ENCODE measurements around the gene RPL26. TPM values are rescaled to one million over a fixed set of nuclear protein-coding genes. Genes with fewer than 3 reads are reported as not detected.
A peak's percentile ranks its signal among the peaks of the same experiment; 100 is the strongest.

Gene RPL26
- total and polyA plus RNA-seq, 2 donors (not counting 1 experiment from before 2014, with no cell fraction given), result 2,684 to 4,449 TPM

GRCh38 chr17:8382880-8383142 is 182 bp downstream of the RPL26 start:
- POLR2A ChIA-PET, result no interaction called here
- TF ChIP-seq EZH2 (IDR thresholded peaks at IDR 0.05; ENCODE audit: borderline replicate concordance, insufficient read depth, low read depth, low read length, poor library complexity, severe bottlenecking), result no peak
- TF ChIP-seq CTCF (IDR thresholded peaks at IDR 0.05), result no peak

GRCh38 chr17:8382052-8382879 is 727 bp downstream of the RPL26 start:
- Histone ChIP-seq H3K9me3 (ENCODE audit: control extremely low read depth in 1 of 3, control insufficient read depth in 2 of 3, insufficient read depth in 1 of 3, low read length in 2 of 3) (no peaks in the 10 kb centered on the region), H3K4me3 (ENCODE audit: control extremely low read depth in 1 of 5, extremely low read depth in 1 of 5, insufficient read depth in 1 of 5, low read depth in 2 of 5, low read length in 4 of 5) (peak overlapping the region; percentile 73 to 95 (median 84)), H3K79me2 (ENCODE audit: control insufficient read depth, insufficient read depth, low read length) (peaks cover 40% of the 10 kb centered on the region), H3K4me2 (replicated peaks; ENCODE audit: low read depth, low read length, poor library complexity, severe bottlenecking) (peak overlapping the region; percentile 96), H3K9ac (ENCODE audit: low read length) (peak overlapping the region; percentile 98), H3K27ac (ENCODE audit: low read length in 2 of 2) (peak overlapping the region; percentile 19 to 82), H4K20me1 (ENCODE audit: control insufficient read depth, insufficient read depth, low read length, poor library complexity, severe bottlenecking) (peaks cover 50% of the 10 kb centered on the region), H3K27me3 (replicated peaks in 1 of 4; ENCODE audit: control extremely low read depth in 1 of 4, control insufficient read depth in 3 of 4, insufficient read depth in 4 of 4, low read length in 3 of 4) (no peaks in the 10 kb centered on the region), H3K36me3 (replicated peaks in 1 of 2; ENCODE audit: control extremely low read depth in 1 of 2, control insufficient read depth in 1 of 2, extremely low read depth in 1 of 2, insufficient read depth in 2 of 2, low read length in 1 of 2) (peaks cover 6 to 47% of the 10 kb centered on the region in 2 experiments), H3K4me1 (ENCODE audit: control insufficient read depth in 2 of 2, insufficient read depth in 2 of 2, low read length in 2 of 2) (peaks cover 25 to 36% of the 10 kb centered on the region in 2 donors), H2AFZ (ENCODE audit: insufficient read depth, low read depth, low read length, poor library complexity, severe bottlenecking) (peak overlapping the region; percentile 90)
- Mint-ChIP-seq H3K27ac (peak overlapping the region; percentile 87), H3K9me3 (ENCODE audit: insufficient read depth) (no peaks in the 10 kb centered on the region), H3K4me1 (peaks cover 52% of the 10 kb centered on the region), H3K27me3 (no peaks in the 10 kb centered on the region), H3K4me3 (peak overlapping the region; percentile 89)
- ATAC-seq (ENCODE audit: low read depth) (no peak), DNase-seq (no peak)
- CTCF ChIA-PET, result interaction anchor here (0.7 to 1.7 kb wide), 5 partner anchors 28 to 364 kb away, joined by 3 to 7 read pairs (median 3); no protein-coding TSS in a partner anchor
- intact Hi-C loops (cut with micrococcal nuclease), result loop anchor here (2.0 to 5.0 kb wide), 3 partner anchors 87 to 695 kb away; partner anchors contain the start of genes CNTROB, SLC25A35, TP53 and TRAPPC1
- POLR2A ChIA-PET, result no interaction called here
- TF ChIP-seq CTCF (IDR thresholded peaks at IDR 0.05) (no peak), EZH2 (IDR thresholded peaks at IDR 0.05; ENCODE audit: borderline replicate concordance, insufficient read depth, low read depth, low read length, poor library complexity, severe bottlenecking) (no peak)
- WGBS (ENCODE audit: insufficient coverage), result 3% methylated on average over 12 of the region's 27 CpGs

More at GRCh38 chr17:8382880-8383142, 182 bp downstream of the RPL26 start:
- Histone ChIP-seq H3K9me3 (ENCODE audit: control extremely low read depth in 1 of 3, control insufficient read depth in 2 of 3, insufficient read depth in 1 of 3, low read length in 2 of 3) (no peaks in the 10 kb centered on the region), H3K79me2 (ENCODE audit: control insufficient read depth, insufficient read depth, low read length) (peaks cover 43% of the 10 kb centered on the region), H3K4me1 (ENCODE audit: control insufficient read depth in 2 of 2, insufficient read depth in 2 of 2, low read length in 2 of 2) (peaks cover 25 to 36% of the 10 kb centered on the region in 2 donors), H3K27ac (ENCODE audit: low read length in 2 of 2) (peak overlapping the region; percentile 19 to 82), H2AFZ (ENCODE audit: insufficient read depth, low read depth, low read length, poor library complexity, severe bottlenecking) (peak overlapping the region; percentile 90), H3K4me2 (replicated peaks; ENCODE audit: low read depth, low read length, poor library complexity, severe bottlenecking) (peak overlapping the region; percentile 96), H3K27me3 (replicated peaks in 1 of 4; ENCODE audit: control extremely low read depth in 1 of 4, control insufficient read depth in 3 of 4, insufficient read depth in 4 of 4, low read length in 3 of 4) (no peaks in the 10 kb centered on the region), H3K4me3 (ENCODE audit: control extremely low read depth in 1 of 5, extremely low read depth in 1 of 5, insufficient read depth in 1 of 5, low read depth in 2 of 5, low read length in 4 of 5) (peak overlapping the region; percentile 73 to 95 (median 84)), H3K36me3 (replicated peaks in 1 of 2; ENCODE audit: control extremely low read depth in 1 of 2, control insufficient read depth in 1 of 2, extremely low read depth in 1 of 2, insufficient read depth in 2 of 2, low read length in 1 of 2) (peaks cover 6 to 41% of the 10 kb centered on the region in 2 experiments), H3K9ac (ENCODE audit: low read length) (peak overlapping the region; percentile 98), H4K20me1 (ENCODE audit: control insufficient read depth, insufficient read depth, low read length, poor library complexity, severe bottlenecking) (peaks cover 46% of the 10 kb centered on the region)
- CTCF ChIA-PET, result interaction anchor here (0.8 to 1.7 kb wide), 3 partner anchors 27 to 363 kb away, joined by 3 to 7 read pairs (median 4); no protein-coding TSS in a partner anchor
- peak overlapping the region; percentile 89 for H3K4me3 Mint-ChIP-seq
- peaks cover 50% of the 10 kb centered on the region for H3K4me1 Mint-ChIP-seq
- H3K9me3 Mint-ChIP-seq (ENCODE audit: insufficient read depth), result no peaks in the 10 kb centered on the region
- DNase-seq, result no peak
- intact Hi-C loops (cut with micrococcal nuclease), result loop anchor here (1.0 to 5.0 kb wide), 10 partner anchors 88 to 696 kb away; partner anchors contain the start of genes CNTROB, NAA38, SLC25A35 and TP53
- WGBS (ENCODE audit: insufficient coverage), result under 1% methylated on average over 15 of the region's 15 CpGs
- peak overlapping the region; percentile 87 for H3K27ac Mint-ChIP-seq
- ATAC-seq (ENCODE audit: low read depth), result peak; percentile 0
- H3K27me3 Mint-ChIP-seq, result no peaks in the 10 kb centered on the region
